Measurements from ENCODE around the gene PEX16.

DNA sequence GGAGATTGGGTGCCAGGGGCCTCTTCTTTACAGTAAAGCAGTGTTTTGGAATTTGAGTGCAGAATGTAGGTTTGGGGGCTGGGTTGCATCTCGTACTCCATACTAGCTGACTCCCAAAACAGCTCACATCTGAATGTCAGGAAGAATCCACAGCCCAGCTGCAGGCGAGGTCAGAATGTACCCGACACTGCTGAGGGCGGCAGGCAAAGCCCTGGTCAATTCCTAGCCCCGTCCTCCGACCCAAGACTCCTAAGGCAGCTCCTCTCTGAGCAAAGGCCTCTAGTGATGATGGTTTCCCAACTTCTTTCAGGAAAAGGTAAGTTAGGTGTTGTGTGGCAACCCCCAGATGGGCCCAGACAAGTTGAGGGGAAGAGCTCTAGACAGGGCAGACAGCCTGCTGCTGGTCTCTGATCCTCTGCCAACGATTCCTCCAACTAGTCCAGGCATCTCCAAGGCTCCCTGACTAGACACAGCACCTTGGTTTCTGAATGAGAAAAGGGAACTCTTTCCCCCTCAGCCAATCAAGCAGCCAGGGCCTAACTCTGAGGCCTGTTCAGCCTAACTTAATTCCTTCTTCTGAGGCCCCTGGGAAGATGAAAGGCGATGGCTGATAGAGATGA, 13.4 kb upstream of the PEX16 start:
- TF ChIP-seq CTCF (IDR thresholded peaks at IDR 0.05), result no peak
- TF ChIP-seq POLR2A (IDR thresholded peaks at IDR 0.05), result no peak
